ENCODE results near the gene RNF217. TPM values are rescaled to one million over a fixed set of nuclear protein-coding genes. Genes with fewer than 3 reads are reported as not detected.
A peak's percentile ranks its signal among the peaks of the same experiment; 100 is the strongest.

The RNF217 gene
- polyA plus RNA-seq, 1 donor (not counting 4 experiments of a cell fraction or from before 2014, with no cell fraction given) = 44.0 TPM

DNA sequence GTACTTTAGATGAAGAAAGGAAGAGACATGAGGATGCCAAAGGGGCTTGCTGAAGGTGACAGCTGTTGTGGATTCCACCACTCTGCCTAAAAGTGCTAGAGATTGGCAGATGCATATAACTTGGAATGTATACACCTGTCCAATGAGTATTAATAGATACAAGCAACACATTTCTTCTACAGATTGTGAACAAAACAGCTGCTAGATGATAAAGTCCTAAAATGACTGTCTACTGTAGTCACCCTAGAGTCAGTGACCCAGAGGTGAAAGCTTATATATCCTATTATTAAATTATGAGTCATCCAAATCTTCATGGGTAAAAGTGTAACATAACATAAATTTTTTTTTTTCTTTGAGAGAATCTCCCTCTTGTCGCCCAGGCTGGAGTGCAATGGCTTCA, 5.2 kb downstream of the RNF217 start:
- no peak overlapping the region for H3K4me2 ChIP-seq (ENCODE audit: control insufficient read depth, extremely low read depth, insufficient read depth, low read depth, low read length)
- H3K9me1 ChIP-seq (ENCODE audit: control insufficient read depth, extremely low read depth, insufficient read depth, low read length) = no peaks in the 10 kb centered on the region
- FAIRE-seq (no peak), DNase-seq (ENCODE audit: low read depth, low spot score) (no peak)
- H3K9me3 ChIP-seq (ENCODE audit: control insufficient read depth, low read depth, low read length) = no peaks in the 10 kb centered on the region
- H4K20me1 ChIP-seq (ENCODE audit: control insufficient read depth, extremely low read depth, insufficient read depth, low read length) = peaks cover 4% of the 10 kb centered on the region
- H3K9ac ChIP-seq (ENCODE audit: control insufficient read depth, extremely low read depth, insufficient read depth, low read length) = no peak overlapping the region
- H3K4me1 ChIP-seq (ENCODE audit: control insufficient read depth, extremely low read depth, insufficient read depth, low read length) = peaks cover 34% of the 10 kb centered on the region
- peaks cover 7 to 18% of the 10 kb centered on the region in 2 experiments for H3K36me3 ChIP-seq (ENCODE audit: control insufficient read depth in 2 of 2, extremely low read depth in 1 of 2, insufficient read depth in 2 of 2, low read length in 2 of 2)
- dilution Hi-C loops (cut with MboI; ENCODE audit: extremely low pct_ligation_motif_present, low sequenced_read_pairs) = no loop called here
- peaks cover 96% of the 10 kb centered on the region for H3K79me2 ChIP-seq (ENCODE audit: control insufficient read depth, insufficient read depth, low read length)
- no peak overlapping the region for H2AFZ ChIP-seq (ENCODE audit: control insufficient read depth, low read length)
- no peak overlapping the region for H3K4me3 ChIP-seq (ENCODE audit: control insufficient read depth in 2 of 3, extremely low read depth in 1 of 3, insufficient read depth in 2 of 3, low read depth in 1 of 3, low read length in 3 of 3)
- no peak overlapping the region for H3K27ac ChIP-seq (ENCODE audit: control insufficient read depth, insufficient read depth, low read length)
- H3K27me3 ChIP-seq (ENCODE audit: control insufficient read depth, extremely low read depth, insufficient read depth, low read length) = no peaks in the 10 kb centered on the region
- TF ChIP-seq CTCF (optimal IDR thresholded peaks at IDR 0.05 in 1 of 3, IDR thresholded peaks at IDR 0.05 in 1 of 3, conservative IDR thresholded peaks at IDR 0.05 in 1 of 3; ENCODE audit: extremely low read depth in 1 of 3, insufficient read depth in 2 of 3, low read length in 3 of 3) = no peak

DNA sequence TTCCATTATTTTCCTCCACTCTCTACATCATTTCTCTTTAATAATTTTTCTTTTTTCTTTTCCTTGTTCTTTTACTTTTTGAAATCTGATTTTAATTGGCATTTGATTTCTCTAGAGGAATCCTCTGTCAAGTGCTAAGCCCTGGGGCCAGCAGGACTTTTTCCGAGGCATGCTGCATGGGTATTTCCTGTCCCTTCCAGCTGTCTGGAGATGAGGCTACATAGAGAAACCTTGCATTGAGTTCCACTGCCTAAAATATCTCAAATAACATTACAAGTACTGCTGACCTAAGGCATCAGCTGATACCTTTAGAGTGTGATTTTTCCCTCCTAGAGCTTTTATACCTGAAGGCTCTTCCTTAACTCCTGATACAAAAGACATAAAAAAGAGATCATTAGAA, 6.2 kb downstream of the RNF217 start:
- H3K27ac ChIP-seq (ENCODE audit: control insufficient read depth, insufficient read depth, low read length) = no peak overlapping the region
- peaks cover 4% of the 10 kb centered on the region for H4K20me1 ChIP-seq (ENCODE audit: control insufficient read depth, extremely low read depth, insufficient read depth, low read length)
- H2AFZ ChIP-seq (ENCODE audit: control insufficient read depth, low read length) = no peak overlapping the region
- dilution Hi-C loops (cut with MboI; ENCODE audit: extremely low pct_ligation_motif_present, low sequenced_read_pairs) = no loop called here
- peaks cover 97% of the 10 kb centered on the region for H3K79me2 ChIP-seq (ENCODE audit: control insufficient read depth, insufficient read depth, low read length)
- H3K36me3 ChIP-seq (ENCODE audit: control insufficient read depth in 2 of 2, extremely low read depth in 1 of 2, insufficient read depth in 2 of 2, low read length in 2 of 2) = peaks cover 7 to 26% of the 10 kb centered on the region in 2 experiments
- no peak overlapping the region for H3K9ac ChIP-seq (ENCODE audit: control insufficient read depth, extremely low read depth, insufficient read depth, low read length)
- H3K4me1 ChIP-seq (ENCODE audit: control insufficient read depth, extremely low read depth, insufficient read depth, low read length) = peaks cover 34% of the 10 kb centered on the region
- H3K9me1 ChIP-seq (ENCODE audit: control insufficient read depth, extremely low read depth, insufficient read depth, low read length) = no peaks in the 10 kb centered on the region
- TF ChIP-seq CTCF (optimal IDR thresholded peaks at IDR 0.05 in 1 of 3, IDR thresholded peaks at IDR 0.05 in 1 of 3, conservative IDR thresholded peaks at IDR 0.05 in 1 of 3; ENCODE audit: extremely low read depth in 1 of 3, insufficient read depth in 2 of 3, low read length in 3 of 3) = no peak
- no peak for TF ChIP-seq EZH2 (IDR thresholded peaks at IDR 0.05; ENCODE audit: low read length)
- DNase-seq (ENCODE audit: low read depth, low spot score) (no peak), FAIRE-seq (peak; percentile 17)
- H3K4me2 ChIP-seq (ENCODE audit: control insufficient read depth, extremely low read depth, insufficient read depth, low read depth, low read length) = no peak overlapping the region
- H3K27me3 ChIP-seq (ENCODE audit: control insufficient read depth, extremely low read depth, insufficient read depth, low read length) = no peaks in the 10 kb centered on the region
- no peaks in the 10 kb centered on the region for H3K9me3 ChIP-seq (ENCODE audit: control insufficient read depth, low read depth, low read length)
- H3K4me3 ChIP-seq (ENCODE audit: control insufficient read depth in 2 of 3, extremely low read depth in 1 of 3, insufficient read depth in 2 of 3, low read depth in 1 of 3, low read length in 3 of 3) = no peak overlapping the region
